ENCODE results near the gene TMEM120A. TPM values are rescaled to one million over a fixed set of nuclear protein-coding genes. Genes with fewer than 3 reads are reported as not detected.

Gene TMEM120A
- total and polyA plus RNA-seq, 8 donors, result 29.5 to 72.0 (median 35.1) TPM

DNA sequence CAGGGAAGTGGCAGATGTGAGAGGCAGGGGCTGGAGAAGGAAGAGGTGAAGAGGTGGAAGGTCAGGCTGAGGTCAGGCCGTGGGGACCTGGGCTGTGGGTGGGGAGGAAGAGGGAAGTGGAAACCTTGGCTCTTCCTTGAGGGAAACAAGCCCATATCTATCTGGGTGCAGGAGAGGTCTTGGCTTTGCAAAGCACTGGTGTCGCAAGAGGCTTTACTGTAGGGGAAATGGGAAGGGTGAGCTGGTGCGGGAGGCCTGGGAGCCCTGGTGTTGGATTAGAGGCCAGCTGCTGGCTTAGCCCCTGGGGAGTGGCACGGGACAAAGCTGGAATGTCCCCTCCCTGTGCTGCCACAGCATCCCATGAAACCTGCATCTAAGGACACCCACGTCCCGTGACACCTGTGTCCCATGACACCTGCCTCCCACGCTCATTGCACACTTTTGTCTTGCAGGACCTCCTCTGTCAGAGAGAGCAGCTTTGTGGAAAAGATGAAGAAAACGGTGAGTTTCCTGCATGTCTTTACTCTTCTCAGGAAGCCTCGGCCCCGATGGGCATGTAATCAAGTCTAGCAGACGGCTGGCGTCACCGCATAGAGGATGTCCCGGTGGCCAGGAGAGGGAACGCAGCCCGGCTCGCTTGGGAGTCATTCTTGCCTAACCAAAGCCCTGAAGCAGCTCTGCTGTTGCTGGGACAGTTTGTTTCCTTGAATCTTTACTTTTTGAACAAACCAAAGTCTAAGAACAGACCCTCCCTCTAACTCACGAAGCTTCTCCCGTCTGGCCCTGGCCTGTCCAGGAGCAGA, 22.2 kb downstream of the TMEM120A start:
- DNase-seq, result no peak
- TF ChIP-seq CTCF (IDR thresholded peaks at IDR 0.05), result no peak
- peak in 3 of 4 donors; percentile 49 to 54 (median 50) for ATAC-seq
- 79 to 80% methylated on average over 19 of the region's 19 CpGs for WGBS, 2 donors
- no peaks in the 10 kb centered on the region for H3K36me3 ChIP-seq
- peaks cover 0 to under 1% (median 0%) of the 10 kb centered on the region in 3 donors for H3K4me1 ChIP-seq
- no peak overlapping the region for H3K27ac ChIP-seq
- intact Hi-C loops (cut with DNase I), result no loop called here
- no peak overlapping the region for H3K4me3 ChIP-seq
- FAIRE-seq, result no peak
- H3K9me3 ChIP-seq, result no peaks in the 10 kb centered on the region
- no peaks in the 10 kb centered on the region for H3K27me3 ChIP-seq

- Histone ChIP-seq H3K36me3 (no peaks in the 10 kb centered on the region), H3K27me3 (no peaks in the 10 kb centered on the region), H3K27ac (no peak overlapping the region), H3K4me3 (no peak overlapping the region), H3K4me1 (peaks cover 0 to 2% (median 0%) of the 10 kb centered on the region in 3 donors), H3K9me3 (no peaks in the 10 kb centered on the region)
- DNase-seq (no peak), ATAC-seq (no peak), FAIRE-seq (no peak)
- no peak for TF ChIP-seq CTCF (IDR thresholded peaks at IDR 0.05)
- 84 to 87% methylated on average over 14 of the region's 14 CpGs for WGBS, 2 donors
- intact Hi-C loops (cut with DNase I), result no loop called here
Measured at GRCh38 chr7:75971309-75971960, 23.0 kb downstream of the TMEM120A start.

DNA sequence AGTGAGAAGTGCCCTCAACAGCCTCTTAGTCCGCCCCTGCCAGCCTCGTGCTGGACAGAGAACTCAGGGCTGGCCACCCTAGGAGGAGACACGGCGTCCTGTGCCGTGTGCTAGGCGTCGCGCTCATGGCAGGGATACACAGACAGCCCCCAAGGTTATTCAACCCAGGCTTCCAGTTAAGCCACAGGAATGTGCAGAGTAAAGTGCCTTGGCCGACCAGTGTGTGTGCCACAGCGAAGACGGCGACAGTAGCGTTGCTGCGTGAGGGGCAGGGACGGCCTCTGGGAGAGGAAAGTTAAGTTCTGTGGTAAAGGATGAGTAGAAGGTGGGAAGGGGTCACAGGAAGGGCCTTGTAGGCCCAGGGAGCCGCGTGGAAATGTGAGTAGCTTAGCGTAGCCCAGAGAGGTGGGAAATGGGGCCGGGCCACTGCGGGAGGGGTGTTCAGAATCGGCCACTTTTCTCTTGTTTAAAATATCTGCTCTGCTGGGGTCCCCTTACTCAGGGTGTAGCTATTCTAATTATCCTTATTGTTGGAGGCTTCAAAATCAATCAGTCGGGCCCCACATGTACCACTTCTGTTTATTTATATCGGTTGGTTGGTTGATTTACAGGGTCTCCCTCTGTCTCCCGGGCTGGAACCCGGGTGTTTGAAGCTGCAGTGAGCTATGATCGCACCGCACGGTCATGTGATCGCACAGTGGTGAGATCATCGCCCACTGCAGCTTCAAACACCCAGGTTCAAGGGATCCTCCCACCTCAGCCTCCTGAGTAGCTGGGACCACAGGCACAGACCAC, 24.5 kb downstream of the TMEM120A start:
- H3K27ac ChIP-seq, result no peak overlapping the region
- no peaks in the 10 kb centered on the region for H3K9me3 ChIP-seq
- DNase-seq (no peak), ATAC-seq (no peak), FAIRE-seq (no peak)
- H3K27me3 ChIP-seq, result no peaks in the 10 kb centered on the region
- no peak for TF ChIP-seq CTCF (IDR thresholded peaks at IDR 0.05)
- 92% methylated on average over 30 of the region's 30 CpGs for WGBS, 2 donors
- H3K4me3 ChIP-seq, result no peak overlapping the region
- intact Hi-C loops (cut with DNase I), result no loop called here
- peaks cover 0 to 2% (median 0%) of the 10 kb centered on the region in 3 donors for H3K4me1 ChIP-seq
- no peaks in the 10 kb centered on the region for H3K36me3 ChIP-seq

- no peak overlapping the region for H3K27ac ChIP-seq
- H3K36me3 ChIP-seq, result no peaks in the 10 kb centered on the region
- DNase-seq (no peak), FAIRE-seq (no peak), ATAC-seq (no peak)
- no peak for TF ChIP-seq CTCF (IDR thresholded peaks at IDR 0.05)
- H3K27me3 ChIP-seq, result no peaks in the 10 kb centered on the region
- intact Hi-C loops (cut with DNase I), result no loop called here
- no peak overlapping the region for H3K4me3 ChIP-seq
- WGBS, 2 donors, result 84 to 86% methylated on average over 13 of the region's 13 CpGs
- peaks cover 0 to 2% (median 0%) of the 10 kb centered on the region in 3 donors for H3K4me1 ChIP-seq
- H3K9me3 ChIP-seq, result no peaks in the 10 kb centered on the region
Measured at GRCh38 chr7:75969182-75969581, 25.2 kb downstream of the TMEM120A start.
